HG03378 (cell line): Measurements from ENCODE around the gene USP36.
A peak's percentile ranks its signal among the peaks of the same experiment; 100 is the strongest.
"Not testable (repeated sequence)": the region's sequence is repeated elsewhere in the genome, so short reads cannot be mapped to it uniquely, and the experiment has no call there.

Experiments used
- ATAC-seq: cut with Tn5 transposase; IDR thresholded peaks from one replicate; pipeline ENCODE4 v1.9.1; 2021; ENCODE audit warnings: mild to moderate bottlenecking, moderate library complexity; ENCODE audit not compliant: unreplicated experiment

The USP36 gene

DNA sequence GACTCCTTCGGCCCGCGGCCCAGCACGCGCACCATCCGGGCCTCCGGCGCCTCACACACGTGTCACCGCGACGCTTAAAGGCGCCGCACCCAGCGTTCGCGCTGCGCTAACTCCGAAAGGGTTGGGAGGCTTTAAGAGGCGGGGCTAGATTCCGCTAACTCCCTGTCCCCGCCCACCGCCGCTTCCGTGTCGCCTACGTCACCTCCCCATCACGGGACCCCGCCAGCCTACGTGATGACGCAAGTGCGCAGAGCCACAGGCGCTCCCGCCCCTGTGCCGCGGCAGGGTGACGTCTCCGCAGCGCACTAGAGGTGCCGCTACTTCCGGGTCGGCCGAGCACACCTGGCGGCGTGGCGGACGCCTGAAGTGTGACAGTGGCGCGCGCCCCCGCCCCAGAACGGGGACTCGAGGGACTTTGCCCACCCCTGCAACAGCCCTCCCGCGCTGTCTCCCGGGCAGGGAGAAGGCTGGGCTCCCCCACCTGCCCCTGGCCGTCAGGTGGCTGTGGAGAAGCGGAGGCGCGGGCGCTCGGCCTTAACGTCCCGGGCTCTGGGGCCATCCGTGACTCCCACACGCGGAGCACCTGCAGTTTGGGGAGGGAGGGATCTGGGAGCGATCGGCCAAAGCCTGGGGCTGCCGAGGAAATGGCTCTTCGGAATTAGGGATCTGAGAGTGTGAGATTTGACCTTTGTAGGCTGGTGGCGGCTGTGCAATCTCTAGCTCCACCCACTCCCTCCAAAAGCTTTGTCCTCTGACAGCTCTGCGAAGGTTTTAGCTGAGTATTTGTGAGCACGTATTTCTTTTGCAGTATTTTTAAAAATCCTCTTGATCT, at the start of gene USP36:
Gene USP36 (minus strand): TSS at position 35 of the 832 bp plus-strand sequence. CDS start 4,451 bp downstream, outside the sequence.
- ATAC-seq = peak; percentile 76

DNA sequence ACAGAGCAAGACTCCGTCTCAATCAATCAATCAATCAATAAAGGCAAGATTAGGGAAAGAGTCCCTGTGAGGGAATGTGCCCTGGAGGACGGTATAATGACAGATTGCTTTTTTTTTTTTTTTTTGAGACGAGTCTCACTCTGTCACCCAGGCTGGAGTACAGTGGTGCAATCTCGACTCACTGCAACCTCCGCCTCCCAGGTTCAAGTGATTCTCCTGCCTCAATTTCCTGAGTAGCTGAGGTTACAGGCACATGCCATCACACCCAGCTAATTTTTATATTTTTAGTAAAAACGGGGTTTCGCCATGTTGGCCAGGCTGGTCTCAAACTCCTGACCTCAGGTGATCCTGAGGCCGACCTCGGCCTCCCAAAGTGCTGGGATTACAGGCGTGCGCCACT, 49.5 kb upstream of the USP36 start:
- not testable (repeated sequence) for ATAC-seq

DNA sequence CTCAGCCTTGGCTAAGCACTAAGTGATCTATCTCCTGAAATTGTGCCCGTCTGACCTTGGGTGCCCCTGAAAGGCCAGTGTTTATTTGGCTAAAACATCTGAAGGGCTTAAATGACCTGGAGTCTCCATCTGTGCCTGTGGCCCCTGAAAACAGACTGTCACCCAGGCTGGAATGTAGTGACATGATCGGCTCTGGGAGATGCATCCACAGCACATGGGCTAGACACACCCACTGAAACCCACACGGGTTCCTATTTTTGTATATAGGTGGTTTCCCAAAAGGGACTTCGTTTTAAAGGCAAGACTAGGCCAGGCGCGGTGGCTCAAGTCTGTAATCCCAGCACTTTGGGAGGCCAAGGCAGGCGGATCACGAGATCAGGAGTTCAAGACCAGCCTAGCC, 48.9 kb upstream of the USP36 start:
- peak; percentile 54 for ATAC-seq

DNA sequence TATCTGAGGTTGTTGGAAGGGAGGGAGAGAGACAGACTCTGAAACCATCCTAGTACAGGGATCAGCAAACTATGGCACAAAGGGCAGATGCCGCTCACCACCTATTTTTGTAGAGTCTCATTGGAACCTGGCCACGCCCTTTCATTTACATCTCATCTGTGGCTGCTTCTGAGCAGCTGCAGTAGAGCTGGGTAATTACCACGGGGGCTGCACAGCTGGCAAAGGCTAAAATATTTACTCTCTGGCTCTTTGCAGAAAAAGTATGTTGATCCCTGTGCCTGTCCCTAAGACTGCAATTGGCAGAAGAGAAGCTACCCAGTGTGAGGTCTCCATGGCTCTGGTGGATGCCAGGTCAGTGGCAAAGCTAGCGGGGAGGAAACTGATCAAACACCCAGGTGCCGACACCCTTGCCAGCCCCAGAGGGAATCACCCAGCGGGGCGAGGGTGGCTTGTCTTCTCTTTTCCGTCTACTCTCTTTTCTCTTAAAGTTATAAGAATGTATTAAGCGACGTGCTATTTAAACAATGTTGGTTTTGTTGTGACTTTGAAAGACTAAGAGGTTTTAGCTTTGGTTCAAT, 48.4 kb upstream of the USP36 start:
- peak; percentile 30 for ATAC-seq

DNA sequence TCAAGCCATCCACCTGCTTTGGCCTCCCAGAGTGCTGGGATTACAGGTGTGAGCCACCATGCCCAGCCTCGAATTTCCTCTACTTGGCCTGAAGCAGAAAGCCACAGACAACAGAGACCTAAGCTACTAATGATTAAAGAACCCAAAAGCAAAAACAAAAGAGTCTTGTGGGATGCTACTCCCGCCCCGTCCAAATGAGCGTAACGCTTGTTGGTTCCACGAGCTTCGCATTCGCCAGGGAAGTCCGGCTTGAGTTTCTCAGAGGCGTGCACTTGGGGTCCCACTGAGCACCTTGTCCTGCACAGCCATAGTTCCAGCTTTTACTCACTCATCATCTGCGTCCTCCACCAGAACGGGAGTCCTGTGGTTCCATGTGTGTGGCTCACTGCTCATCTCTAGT, 46.3 kb upstream of the USP36 start:
- ATAC-seq = no peak

DNA sequence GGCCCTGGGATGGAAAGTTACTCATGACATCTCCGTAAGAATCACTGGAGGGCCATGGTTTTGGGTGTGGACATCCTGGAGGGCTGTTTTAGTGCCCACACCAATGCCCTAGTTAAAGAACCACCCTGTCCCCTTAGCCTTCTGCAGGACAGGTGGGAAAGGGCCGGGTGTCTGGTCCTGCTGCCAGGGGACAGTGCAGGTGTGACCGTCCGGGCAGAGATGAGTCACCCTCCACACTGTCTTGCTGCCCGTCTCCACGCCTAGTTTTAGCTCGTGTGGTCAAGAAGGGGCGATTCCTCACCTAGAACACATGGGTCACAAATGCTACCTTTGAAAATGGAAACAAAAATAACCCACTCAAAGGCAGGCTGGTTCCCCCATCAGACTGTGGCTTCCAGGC, 45.3 kb upstream of the USP36 start:
- no peak for ATAC-seq

DNA sequence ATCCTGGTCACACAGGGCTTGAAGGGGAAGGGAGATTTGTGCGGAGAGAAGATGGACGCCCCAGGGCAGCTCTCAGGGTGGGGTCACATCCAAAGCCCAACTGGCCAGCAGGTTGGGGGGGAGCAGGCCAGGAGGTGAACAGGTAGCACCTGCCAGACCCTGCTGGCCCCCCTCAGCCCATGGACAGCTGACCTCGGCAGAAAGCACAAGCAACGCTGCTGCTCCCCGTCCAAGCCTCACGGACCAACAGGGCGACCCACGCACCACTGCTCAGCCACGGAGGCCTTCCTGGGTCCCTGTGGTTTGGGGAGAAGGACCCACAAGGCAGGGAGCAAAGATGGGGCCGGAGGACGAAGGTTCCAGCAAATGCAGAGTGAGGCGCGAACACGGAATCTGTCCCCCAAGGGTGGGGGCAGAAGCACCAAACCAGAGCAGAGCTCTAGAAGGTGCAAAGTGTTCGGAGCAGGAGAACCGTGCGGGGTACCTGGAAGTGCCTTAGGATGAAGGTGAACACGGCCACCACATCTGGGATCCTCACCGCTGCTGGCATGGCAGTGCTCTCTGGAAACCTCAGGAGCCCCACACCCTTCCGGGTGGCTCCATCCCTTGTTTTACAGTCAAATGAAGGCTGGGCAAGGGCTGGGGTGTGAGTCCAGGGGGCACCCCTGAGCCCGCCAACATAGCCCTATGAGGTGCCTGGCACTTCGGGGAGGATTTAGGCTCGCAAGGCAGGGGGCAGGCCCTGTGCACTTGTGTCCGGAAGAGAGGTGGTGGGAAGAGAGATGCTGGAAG, 44.5 kb upstream of the USP36 start:
- no peak for ATAC-seq

DNA sequence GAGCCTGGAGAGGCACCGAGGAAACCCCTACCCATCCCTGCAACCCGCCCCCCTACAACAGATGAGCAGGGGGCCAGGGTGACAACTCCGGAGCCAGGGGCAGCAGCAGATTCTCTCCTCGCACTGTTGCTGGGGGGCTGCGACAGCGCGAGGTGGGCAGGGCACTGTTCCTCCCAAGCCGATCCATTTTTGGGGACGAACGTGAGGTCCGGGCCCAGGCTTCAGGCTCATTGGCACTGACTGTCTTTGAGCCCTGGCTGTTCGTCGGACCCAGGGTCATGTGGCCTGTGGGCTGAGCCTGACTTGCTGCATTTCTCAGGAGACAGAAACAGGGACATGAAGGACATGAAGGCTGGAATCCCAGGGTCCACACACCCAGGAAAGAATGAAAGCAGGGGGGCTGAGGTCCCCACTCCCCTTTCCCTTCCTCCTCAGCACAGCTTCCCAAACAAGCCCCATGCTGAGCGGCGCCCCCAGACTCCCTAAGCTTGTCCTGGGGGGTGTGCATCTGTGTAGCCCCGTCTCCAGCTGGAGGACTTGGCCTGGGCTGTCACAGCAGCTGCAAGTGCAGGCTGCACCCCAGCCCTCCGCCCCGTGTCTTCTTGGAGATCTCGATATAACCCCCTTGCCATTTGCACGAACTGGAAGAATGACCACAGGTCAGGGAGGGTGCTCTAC, 43.7 kb upstream of the USP36 start:
- no peak for ATAC-seq

DNA sequence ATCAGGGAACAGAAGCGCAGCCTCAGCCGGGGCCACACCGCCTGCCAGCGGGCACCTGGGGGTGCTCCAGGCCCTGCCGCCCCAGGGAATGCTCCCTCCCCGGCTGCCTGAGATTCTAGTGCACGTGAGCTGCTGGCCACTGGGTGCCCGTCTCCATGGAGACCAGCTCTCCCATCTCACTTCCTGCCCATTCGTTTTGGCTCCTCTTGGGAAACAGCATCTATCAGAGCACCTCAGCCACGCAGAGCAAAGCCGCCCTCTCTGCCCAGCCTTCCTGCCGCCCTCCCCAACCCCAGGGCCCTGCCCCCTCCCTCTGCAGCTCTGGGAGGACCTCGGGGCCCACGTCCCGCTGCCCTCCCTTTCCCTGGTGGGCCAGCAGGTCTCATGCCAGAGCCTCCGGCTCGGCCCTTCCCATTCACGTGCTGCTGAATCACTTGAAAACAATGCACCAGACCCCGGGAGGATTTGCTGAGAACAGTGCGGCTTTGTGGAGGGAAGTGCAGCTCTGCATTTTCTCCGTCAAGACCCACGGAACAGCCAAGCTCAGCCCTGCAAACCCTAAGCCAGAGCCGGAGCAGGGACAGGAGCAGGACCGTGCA, 43.0 kb upstream of the USP36 start:
- ATAC-seq = no peak

DNA sequence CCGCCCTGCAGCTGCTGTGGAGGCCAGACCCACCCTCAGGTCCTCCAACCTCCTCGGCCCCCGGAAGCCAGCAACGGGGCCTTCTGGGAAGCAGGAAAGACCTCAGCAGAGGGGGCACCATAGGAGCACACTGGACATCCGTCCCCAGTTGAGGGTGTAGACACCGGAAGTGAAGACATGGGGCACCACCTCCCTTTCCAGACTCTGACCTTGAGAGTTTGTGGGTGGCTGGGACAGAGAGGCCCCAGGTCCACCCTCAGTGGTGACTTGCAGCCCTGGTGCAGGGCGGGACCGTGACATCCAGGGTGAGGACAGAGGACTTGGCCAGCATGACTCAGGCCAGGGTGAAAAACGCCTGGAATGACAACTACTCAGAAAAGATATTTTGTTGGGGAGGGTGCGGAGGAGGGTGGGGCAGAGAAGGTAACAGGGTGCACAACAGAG, 42.5 kb upstream of the USP36 start:
- ATAC-seq = no peak

DNA sequence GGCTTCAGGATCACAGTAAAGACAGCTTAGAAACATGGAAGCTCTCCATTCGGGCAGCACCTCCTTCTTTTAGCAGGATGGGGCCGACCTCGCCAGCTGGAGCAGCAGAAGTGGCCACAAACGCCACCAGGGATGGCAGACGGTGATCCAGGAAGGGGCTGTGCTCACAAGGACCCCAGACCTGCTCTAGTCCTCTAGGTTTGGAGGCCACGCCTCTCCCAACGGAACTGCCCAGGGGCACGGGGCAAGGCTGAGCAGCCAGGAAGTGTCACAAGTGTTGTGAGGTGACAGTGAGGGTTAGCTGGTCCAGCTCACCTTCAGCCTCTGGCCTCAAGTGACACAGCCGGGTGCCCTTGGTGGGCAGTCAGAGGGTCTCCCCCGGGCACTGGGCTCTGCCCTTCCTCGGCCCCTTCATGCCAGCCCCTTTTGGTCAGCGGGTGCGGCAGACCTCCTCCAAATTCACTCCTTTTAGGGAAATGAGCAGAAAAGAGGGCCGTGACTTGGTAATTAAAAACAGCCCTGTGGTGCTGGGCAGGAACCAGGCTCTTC, 42.0 kb upstream of the USP36 start:
- ATAC-seq = no peak

DNA sequence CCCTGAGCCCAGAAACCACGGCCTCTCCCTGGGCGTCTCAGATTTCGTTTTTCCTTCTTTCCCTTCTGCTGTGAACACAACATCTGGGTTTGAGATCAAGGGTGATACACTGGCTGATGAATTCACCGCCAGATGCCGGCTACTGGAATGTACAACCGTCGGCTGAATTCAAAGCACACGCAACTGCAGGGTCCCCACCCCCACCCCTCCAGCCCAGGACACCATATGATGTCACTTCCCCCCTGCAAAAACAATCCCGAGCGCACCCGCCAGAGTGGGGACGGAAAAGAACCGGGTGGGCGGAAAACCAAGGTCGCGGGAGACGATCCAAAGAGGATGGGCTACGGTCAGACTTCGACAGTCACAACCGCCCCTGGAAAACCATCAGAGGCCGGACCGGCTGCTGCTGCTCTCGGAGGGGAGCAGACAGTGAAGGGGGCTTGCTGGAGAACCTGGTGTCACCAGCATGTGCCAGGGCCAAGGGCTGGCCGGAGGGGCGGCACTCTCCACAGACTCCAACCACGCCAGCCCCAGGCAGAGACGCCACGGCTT, 39.1 kb upstream of the USP36 start:
- no peak for ATAC-seq

DNA sequence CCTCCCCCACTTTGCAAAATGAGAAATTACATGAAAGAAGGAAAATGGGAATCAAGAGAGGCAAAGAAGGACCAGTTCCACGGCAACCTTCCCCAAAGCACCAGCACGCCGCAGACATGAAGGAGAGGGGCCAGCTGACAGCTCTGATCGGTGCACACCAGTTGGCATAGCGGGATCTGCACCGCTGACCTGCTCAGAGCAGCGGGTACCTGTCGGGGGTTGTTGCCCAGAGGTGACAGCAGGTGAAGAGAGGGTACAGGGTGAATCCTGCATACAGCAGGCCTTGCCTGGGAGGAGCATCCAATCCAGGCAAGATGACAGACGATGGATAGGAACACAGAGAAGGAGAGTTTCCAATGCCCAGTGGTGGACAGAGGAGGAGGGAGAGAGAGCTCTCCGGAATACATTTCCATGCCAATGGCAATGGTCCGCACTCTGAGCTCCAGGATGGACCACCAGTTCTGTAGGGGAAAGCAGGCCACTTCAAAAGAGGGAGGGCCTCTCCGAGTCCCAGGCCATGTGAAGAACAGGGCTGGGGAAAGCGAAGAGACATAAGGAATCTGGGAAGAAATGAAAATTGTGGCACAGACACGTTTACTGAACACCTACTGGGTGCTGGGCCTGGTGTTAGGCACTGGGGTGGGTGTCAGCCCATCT, 38.4 kb upstream of the USP36 start:
- no peak for ATAC-seq

DNA sequence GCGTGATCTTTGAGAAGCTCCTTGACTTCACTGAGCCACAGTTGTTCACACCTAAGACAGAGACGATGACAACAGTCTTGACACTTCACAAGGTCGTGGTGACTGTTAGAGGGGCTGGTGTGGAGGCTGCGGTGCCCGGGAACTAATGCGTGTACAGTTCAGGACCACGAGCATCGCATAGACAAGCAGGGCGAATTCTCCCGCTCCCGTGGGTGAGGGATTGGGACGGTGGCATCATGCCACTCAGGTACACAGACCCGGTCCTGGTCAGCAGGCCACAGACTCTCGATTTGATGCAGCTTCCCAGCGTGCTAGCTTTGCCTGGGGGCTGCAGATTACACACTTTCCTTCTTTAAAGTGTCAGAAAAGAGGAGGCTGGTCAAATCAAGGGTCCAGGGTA, 37.6 kb upstream of the USP36 start:
- no peak for ATAC-seq

DNA sequence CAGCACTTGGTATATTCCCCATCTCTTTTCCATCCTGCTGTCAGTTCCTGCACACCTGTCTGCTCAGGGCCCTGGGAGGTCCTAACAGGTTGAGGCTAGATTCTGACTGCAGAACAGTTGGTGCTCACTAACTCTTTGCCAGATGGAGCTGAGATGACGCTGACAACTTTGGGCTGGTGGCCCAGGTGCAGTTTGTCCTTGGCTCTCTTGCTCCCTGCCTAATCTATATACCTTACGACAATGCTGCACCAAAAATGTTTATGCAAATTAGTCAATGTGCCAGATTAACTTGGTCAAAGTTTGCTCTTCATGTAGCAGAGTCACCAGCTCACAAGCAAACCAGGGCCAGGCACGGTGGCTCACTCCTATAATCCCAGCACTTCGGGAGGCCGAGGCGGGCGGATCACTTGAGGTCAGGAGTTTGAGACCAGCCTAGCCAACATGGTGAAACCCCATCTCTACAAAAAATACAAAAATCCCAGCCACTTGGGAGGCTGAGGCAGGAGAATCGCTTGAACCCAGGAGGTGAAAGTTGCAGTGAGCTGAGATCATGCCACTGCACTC, 36.4 kb upstream of the USP36 start:
- not testable (repeated sequence) for ATAC-seq

DNA sequence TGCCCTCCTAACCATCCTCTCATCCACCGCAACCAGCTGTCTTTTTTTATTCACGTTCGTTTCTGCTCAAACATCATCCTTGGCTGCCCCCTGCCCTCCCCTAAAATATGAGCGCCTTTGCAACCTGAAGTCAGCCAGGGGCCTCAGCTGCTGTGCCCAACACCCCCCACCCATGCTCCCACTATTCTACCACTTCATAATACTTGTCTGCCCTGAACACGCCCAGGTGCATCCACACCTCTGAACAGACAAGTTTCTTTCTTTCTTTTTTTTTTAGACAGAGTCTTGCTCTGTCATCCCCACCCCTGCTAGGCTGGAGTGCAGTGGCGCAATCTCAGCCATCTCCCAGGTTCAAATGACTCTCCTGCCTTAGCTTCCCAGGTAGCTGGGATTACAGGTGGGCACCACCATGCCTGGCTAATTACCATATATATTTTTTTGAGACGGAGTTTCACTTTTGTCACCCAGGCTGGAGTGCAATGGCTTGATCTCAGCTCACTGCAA, 35.5 kb upstream of the USP36 start:
- ATAC-seq = no peak

DNA sequence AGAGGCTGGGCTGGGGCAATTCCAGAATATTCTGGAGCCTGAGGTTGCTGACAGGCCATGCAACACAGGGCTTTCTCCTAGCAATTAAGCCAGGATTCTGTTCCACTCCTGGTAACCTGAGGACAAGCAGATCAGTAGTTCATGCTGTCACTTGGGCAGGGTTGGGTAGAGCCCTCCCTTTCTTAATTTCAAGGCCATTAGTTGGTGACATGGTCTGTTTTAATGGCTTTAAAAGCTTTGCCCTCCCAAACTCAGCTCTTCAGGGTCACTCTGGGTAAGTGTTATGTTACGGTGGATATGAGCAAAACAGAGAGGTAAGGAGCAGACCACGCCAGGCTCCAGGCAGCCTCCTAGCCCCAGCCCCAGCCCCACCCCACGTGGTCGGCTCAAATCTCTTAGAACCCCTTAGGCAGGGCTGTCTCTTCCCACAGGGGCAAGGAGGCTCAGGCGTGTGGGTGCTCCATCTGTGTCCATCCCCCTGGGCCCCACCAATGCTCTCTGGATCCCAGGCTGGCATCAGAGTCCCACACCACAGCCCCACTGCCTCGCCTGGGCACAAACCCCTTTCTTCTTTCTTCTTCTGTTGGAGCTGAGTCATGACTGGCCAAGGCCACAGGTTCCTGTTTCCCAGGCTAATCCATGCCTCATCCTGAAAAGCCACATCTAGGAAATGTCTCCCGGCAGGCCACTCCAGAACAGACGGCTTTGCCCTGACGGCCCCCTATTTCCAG, 34.9 kb upstream of the USP36 start:
- ATAC-seq = no peak

DNA sequence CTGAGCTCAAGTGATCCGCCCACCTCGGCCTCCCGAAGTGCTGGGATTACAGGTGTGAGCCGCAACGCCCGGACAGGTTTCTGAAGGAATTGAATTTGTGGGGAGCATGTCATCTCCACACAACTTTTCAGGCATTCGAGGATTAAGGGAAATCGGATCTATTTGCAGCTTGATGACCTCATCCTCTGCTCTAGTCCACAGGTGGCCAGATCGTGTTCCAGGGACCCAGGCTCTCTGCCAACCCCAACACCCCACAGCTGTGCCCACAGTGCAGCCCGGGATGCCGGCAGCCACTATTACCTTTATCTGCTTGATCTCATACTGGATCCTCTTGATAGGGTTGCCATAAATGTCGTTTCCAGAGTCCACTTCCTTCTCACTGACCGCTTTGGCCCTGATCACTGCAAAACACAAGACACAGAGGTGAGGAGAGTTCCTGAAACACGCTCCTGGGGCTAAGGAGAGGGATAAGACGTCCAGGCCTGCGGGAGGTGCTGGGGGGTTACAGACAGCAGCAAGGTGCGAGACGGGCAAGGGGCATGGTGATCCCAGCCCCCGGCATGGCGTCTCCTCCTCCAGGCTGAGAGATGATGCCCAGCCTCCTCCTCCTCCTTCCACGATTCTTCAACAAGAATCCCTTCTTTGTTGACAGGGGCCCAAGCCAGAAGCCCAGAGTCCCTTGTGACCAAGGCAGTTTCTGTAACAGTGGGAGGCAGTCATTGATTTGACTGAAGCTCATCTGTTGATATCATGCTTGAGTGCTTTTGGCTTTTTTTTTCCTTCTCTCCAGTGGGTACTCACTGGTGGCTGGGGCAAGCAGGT, 33.1 kb upstream of the USP36 start:
- ATAC-seq = no peak
